GM18907 (cell line): ENCODE data around the gene FAM20B.

ENCODE experiments used
- ATAC-seq: cut with Tn5 transposase; IDR thresholded peaks from one replicate; pipeline ENCODE4 v1.9.1; 2021; ENCODE audit warnings: mild to moderate bottlenecking, moderate library complexity; ENCODE audit not compliant: unreplicated experiment

The FAM20B gene

GRCh38 chr1:179090923-179091322 lies 65.2 kb downstream of the FAM20B start:
- ATAC-seq: no peak

DNA sequence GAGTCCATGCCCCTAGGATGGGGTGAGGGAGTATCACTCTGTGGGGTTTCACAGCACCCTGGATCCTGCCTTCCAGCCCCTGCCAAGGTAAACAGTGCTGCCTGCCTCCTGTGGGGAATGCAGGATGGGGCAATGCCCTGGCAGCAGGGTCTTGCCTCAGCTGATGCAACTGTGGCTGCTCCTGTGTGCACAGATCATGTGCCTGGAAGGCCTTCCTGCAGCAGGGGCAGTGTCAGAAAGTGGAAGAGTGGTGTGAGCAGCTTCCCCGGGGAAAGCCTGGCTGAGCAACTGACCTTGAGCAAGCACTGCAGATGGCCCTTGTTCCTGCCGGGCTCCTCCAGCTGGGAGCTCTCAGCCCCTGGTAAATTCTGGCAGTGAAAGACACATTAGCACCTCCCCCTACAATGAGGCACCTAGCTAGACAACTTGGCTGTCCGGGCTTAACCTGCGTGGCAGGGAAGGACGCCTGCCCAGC lies 66.0 kb downstream of the FAM20B start:
- no peak for ATAC-seq

- no peak for ATAC-seq
Measured at GRCh38 chr1:179092896-179093461, 67.3 kb downstream of the FAM20B start.

DNA sequence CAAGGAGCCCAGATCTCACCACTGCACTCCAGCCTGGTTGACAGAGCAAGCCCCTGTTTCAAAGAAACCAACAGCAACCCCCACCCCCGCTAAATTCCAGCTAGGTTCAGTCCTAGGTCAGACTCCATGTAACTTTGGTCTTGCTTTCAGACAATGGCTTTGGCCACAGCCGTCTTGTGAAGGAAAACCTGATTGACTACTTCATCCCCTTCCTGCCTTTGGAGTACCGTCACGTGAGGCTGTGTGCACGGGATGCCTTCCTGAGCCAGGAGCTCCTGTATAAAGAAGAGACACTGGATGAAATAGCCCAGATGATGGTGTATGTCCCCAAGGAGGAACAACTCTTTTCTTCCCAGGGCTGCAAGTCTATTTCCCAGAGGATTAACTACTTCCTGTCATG lies 69.1 kb downstream of the FAM20B start:
- ATAC-seq: no peak

DNA sequence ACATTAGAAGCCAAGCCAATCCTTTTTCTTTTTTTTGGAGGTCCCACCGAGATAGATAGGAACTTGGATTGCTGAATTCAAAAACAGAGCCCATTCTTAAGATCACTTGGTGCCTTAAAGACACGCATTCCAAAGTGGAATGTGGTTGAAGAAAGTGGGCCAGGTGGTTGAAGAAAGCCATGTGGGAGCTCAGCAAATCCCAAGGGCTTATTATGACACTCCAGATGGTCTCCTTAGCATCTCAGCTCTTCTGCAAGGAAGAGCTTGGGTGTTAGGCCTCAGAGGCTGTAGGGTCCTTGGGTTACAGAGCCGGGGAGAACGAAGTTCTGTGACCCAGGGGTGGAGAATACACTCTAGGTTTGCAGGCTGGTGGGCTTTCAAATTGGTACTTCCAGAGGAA lies 69.7 kb downstream of the FAM20B start:
- ATAC-seq: no peak

DNA sequence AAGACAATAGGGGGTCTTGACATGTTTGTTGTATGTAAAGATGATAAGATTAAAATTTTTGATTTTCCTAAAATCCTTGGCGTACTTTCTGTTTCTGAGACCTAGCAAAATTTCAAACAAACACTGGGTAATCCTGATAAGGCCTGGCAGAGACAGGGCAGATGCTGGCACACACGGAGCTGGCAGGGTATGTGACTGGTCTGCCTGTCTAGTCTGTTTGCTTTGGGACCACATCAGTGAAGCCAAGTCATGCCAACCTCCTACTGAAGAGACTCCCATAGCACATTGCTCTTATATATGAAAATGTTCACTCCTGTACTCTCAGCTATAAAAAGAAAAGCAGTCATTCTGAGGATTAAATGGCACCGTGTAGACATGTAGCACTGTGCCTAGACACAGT lies 70.2 kb downstream of the FAM20B start:
- no peak for ATAC-seq

- ATAC-seq: no peak
Measured at GRCh38 chr1:179099891-179100290, 74.2 kb downstream of the FAM20B start.

GRCh38 chr1:179101566-179101965 lies 75.9 kb downstream of the FAM20B start:
- no peak for ATAC-seq

GRCh38 chr1:179103999-179104398 lies 78.3 kb downstream of the FAM20B start:
- no peak for ATAC-seq

DNA sequence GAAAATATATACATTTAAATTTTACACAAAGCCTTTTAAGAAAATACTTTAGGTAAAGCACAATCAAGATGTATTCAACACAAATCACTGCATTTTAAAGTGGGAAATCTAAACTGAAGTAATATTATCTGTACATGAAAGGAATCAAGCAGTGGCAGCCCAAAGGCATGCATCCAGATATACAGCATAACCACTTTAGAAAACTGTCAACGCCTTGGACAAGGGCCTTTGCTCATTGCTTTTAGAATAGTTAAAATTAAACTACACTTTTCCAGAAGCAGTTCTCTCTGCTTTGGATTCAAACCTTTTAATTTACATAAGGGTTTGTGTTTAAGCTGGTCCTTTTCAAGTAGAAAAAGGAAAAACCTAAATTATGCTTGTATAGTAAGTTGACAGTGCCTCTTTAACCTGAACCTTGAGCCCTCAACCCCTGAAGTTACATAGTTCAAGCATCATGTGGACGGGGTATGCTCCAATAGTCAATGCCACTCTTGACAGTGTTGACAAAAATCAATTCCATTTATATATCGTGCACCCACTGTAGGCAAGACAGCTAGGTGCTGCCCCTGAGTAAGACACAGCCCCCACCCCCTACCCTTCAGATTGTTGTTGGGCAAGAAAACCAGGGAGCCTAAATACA lies 79.0 kb downstream of the FAM20B start:
- no peak for ATAC-seq

DNA sequence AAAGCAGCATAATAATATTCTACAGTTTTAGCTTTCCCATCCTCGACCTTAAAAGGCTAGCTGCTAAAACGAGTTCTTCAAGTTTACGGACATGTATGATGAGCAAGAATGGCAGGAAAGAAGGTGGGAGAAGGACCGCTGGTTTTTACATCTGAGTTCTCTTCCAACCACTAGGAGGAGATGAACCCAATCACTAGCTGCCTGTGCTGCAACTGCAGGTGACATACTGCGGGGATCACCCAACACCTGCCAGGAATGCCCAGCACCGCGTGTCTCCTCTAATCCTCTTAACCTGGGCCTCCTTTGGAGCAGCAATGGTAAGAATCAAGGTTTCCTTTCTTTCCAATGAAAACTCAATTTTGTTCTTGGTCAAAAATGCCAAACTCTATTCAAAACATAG lies 79.7 kb downstream of the FAM20B start:
- ATAC-seq: no peak

- no peak for ATAC-seq
Measured at GRCh38 chr1:179107706-179108629, 82.3 kb downstream of the FAM20B start.

- ATAC-seq: no peak
Measured at GRCh38 chr1:179108644-179109043, 83.0 kb downstream of the FAM20B start.

- ATAC-seq: no peak
Measured at GRCh38 chr1:179115181-179115580, 89.5 kb downstream of the FAM20B start.

- ATAC-seq: no peak
Measured at GRCh38 chr1:179119513-179119912, 93.8 kb downstream of the FAM20B start.

GRCh38 chr1:179120736-179121135 lies 95.0 kb downstream of the FAM20B start:
- no peak for ATAC-seq

- ATAC-seq: no peak
Measured at GRCh38 chr1:179121159-179121938, 95.7 kb downstream of the FAM20B start.

DNA sequence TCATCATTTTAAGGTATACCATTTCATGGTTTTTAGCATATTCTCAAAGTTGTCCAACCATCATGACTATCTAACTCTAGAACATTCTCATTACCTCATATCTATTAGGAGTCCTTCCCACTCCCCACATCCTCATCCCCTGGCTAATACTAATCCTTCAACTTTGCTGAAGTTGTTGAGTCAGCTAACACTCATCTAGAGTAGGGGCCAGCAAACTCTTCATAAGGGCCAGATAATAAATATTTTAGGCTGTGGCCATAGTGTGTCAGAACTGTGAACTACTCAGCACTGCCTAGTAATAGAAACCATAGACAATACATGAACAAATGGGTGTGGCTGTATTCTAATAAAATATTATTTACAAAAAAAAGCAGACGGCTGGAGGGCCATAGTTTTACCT lies 99.2 kb downstream of the FAM20B start:
- no peak for ATAC-seq
